GM19438 (cell line): ENCODE measurements around the gene TAF4.
"Not testable (repeated sequence)": the region's sequence is repeated elsewhere in the genome, so short reads cannot be mapped to it uniquely, and the experiment has no call there.

Experiments
- ATAC-seq: cut with Tn5 transposase; IDR thresholded peaks from one replicate; pipeline ENCODE4 v1.9.1; 2021; ENCODE audit warnings: low read depth; ENCODE audit not compliant: unreplicated experiment

TAF4 gene

DNA sequence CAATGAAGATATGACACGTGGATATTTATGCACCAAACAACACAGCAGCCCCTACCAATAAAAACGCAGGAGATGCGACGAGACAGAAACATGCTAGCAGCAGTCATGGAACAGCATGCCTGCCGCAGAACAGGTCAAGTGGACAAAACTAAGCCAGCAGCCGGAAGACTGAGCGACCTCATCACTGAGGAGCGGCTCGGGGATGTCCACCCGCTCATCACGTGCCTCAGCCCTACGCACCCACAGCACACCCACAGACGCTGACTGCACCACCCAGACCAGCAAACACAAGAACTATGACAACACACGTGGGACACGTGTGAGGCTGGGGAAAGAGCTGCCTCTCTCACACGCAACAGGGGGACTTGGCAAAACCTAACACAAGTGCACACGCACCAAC lies 81.7 kb downstream of the TAF4 start:
- no peak for ATAC-seq

DNA sequence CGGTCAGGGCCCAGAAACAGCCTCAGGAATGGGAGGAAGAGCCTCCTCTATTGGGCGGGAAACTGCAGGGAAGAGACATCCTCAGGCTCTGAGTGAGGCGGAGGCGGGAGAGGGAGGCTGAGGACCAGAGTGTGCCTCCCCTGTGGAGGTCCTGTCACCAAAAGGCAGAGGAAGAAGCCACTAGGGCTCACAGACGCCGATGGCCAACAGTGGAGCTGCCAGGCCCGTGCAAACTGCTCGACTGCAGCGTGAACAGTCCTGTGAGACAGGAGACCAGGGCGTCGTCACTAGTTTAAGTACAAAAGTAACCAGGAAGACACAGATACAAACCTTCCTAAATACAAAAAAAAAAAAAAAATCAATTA lies 82.7 kb downstream of the TAF4 start:
- ATAC-seq, result no peak

DNA sequence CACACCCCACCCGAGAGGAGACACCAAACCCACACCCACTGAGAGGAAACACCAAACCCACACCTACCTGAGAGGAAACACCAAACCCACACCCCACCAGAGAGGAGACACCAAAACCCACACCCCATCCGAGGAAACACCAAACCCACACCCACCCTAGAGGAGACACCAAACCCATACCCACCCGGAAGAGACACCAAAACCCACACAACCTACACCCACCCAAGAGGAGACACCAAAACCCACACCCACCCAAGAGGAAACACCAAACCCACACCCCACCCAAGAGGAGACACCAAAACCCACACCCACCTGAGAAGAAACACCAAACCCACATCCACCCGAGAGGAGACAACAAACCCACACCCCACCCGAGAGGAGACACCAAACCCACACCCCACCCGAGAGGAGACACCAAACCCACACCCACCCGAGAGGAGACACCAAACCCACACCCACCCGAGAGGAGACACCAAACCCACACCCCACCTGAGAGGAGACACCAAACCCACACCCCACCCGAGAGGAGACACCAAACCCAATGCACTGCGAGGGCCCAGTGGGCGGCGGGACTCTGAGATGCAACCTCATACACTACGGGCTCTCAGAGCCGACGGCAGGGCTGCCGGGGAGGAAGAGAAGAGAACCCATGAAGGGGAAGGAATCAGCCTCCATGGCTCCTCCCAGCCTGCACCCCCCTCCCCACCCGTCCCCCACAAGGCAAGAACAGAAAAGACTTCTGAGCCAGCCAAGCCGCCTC lies 83.3 kb downstream of the TAF4 start:
- ATAC-seq, result no peak

DNA sequence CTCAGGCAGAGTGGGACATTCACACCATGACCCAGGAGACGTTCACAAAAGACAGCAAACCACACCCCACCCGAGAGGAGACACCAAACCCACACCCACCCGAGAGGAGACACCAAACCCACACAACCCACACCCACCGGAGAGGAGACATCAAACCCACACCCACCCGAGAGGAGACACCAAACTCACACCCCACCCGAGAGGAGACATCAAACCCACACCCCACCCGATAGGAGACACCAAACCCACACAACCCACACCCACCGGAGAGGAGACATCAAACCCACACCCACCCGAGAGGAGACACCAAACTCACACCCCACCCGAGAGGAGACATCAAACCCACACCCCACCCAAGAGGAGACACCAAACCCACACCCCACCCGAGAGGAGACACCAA lies 84.0 kb downstream of the TAF4 start:
- ATAC-seq, result not testable (repeated sequence)

DNA sequence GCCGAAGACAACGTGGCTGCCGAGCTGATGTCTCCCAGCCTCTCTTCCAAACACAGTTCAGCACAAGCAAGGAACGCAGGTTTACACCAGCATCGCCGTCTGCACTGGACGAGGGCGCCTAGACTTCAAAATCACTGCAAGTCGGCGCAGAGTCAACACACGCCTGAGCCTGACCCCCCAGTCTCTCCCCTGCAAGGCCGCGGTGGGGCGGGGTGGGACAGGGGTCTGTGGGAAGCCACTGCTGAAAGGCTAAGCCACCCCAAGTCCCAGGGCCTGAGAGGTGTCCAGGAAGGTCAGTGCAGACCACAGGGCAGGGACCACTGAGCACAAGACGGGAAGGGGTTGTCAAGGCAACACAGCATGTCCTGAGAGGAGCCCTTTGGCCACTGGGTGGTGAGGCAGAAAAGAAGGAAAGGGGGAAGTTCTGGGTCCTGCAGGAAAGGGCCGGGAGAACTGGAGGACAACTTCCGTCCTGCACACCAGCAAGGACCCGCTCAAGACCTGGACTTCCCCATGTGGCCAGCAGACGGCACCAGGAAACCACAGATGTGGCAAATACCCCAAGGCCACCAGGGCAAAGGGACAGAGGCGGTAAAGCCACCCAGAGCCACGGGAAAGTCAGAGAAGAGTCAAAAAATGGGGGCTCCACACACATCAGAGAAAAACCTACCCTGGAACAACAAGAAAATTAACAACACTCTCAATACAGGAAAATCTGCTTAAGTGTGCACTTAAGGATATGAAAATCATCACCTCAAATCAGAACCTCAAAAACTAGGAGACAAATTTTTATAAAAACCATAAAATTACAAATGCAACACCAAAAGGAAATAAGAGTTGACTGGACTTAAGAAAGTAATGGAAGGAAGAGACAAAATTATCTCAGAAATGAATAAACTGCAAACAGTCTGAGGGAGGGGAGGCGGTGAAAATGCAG lies 84.8 kb downstream of the TAF4 start:
- no peak for ATAC-seq

DNA sequence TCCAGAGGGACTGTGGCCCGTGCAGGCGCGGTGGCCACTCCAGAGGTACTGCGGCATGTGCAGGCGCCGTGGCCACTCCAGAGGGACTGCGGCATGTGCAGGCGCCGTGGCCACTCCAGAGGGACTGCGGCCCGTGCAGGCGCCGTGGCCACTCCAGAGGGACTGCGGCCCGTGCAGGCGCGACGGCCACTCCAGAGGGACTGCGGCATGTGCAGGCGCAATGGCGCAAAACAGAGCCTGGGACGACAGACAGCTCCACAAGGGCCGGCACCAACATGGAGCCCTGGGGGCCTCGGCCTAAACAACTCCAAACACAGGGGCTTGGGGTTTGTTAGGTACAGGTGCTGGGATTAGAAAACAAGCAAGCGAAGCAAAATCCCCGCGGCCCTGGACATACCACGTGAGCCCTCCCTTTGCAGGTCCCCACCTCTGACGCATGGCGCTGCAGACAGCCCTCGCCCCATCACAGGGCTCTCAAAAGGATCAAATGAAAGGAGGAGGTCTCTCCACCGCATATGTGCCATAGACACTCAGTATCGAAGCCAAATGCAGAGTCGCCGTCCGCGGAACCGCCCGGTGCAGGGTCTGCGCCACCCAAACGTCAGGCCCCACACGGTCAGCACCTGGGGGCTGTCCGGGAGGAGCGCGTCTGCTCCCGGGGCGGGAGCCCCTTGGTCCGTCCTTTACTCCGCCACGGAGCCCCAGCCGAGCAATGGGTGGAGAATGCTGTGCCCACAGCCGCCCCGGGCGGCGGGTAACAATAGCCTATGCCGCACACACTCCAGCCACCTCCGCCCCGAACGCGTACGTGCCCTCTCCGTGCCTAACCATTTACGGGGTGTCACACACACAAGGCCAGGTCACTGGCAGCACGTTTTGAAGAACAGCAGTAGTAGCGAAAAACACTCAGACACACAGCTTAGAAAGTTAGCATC lies 85.7 kb downstream of the TAF4 start:
- ATAC-seq, result no peak

DNA sequence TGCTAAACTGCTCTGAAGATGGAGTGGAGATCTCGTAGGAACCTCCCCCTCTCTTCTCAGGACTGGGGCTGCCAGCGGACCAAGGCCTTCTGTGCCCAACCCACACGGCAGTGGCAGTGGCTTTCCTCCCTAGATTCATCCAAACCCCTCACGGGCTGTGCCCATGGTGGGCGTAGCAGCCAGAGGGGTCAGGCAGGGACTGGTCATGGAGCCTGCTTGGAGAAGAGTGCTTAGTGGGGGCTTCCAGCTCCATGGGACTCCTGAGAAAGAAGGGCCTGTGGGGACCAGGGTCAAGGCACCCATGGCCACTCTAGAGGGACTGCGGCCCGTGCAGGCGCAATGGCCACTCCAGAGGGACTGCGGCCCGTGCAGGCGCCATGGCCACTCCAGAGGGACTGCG lies 86.6 kb downstream of the TAF4 start:
- ATAC-seq, result no peak

DNA sequence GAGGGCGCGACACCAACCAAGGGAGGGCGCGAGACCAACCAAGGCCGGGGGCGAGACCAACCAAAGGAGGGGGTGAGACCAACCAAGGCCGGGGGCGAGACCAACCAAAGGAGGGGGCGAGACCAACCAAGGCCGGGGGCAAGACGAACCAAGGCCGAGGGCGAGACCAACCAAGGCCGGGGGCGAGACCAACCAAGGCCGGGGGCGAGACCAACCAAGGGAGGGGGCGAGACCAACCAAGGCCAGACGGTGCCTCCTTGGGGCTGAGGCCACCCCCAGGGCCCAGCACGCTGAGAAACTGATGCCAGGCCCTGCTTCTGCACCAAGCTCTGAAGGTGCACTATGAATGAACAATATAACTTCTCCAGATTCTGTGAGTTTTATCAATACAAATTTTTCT lies 87.2 kb downstream of the TAF4 start:
- ATAC-seq, result no peak

DNA sequence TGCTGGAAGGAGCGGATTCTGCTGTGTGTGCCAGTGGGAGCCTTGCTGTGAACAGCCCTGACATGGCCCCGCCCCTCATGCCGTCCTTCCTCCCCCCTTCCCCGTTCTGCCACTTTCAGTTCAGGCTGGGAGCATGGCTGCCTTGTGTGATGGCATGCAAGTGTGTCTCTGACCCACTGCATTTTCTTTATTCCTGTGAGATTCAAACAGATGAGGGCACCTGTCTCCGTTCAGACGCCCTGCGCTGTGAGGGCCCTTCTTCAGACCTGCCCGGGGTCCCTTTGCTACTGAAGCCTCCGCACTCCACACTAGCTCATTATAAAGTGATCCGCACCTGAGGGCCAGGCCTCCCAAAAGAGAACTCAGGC lies 88.3 kb downstream of the TAF4 start:
- ATAC-seq, result no peak

DNA sequence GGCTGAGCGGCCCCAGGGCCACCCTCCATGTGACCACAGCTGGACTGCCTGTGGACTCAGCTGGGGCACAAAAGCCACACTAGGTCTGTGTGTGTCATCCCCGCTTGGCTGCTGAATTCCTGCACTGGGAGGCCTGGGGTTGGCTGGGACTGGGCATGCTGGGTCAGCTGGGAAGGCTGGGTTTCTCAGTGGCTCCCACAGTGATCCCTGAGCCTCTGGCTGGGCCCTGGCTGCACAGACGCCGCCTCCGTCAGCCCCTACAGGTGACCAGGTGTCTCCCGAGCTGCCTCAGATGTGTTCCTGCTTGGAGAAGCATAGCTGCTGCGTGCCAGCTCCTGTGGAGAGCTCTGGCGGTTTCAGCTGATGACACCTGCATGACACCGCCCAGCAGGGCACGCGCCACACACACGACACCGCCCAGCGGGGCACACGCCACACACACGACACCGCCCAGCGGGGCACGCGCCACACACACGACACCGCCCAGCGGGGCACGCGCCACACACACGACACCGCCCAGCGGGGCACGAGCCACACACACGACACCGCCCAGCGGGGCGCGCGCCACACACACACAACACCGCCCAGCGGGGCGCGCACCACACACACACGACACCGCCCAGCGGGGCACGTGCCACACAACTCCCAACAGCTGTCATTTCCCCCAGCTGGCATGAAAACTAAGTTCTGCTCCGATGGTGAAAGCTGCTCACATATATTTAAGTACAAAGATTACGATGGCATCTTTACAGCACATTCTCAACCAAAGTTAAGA lies 88.8 kb downstream of the TAF4 start:
- ATAC-seq, result no peak

DNA sequence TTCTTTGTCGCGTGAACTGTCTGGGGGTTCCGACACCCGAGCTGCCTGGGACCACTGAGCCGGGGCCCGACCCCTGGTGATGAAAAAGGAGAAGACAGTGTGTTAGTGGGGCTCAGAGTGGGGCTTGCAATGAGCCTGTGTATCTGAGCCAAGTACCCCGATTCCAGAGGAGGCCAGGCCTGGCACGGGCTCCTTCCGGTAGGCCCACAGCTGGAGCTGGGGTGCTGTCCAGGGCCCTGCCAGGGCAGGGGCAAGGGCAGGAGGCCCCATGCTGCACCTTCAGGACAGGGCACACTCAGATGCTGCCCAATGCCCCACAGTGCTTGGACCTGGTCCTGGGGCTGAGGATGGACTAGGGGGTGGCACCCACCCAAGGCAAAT lies 89.4 kb downstream of the TAF4 start:
- no peak for ATAC-seq

DNA sequence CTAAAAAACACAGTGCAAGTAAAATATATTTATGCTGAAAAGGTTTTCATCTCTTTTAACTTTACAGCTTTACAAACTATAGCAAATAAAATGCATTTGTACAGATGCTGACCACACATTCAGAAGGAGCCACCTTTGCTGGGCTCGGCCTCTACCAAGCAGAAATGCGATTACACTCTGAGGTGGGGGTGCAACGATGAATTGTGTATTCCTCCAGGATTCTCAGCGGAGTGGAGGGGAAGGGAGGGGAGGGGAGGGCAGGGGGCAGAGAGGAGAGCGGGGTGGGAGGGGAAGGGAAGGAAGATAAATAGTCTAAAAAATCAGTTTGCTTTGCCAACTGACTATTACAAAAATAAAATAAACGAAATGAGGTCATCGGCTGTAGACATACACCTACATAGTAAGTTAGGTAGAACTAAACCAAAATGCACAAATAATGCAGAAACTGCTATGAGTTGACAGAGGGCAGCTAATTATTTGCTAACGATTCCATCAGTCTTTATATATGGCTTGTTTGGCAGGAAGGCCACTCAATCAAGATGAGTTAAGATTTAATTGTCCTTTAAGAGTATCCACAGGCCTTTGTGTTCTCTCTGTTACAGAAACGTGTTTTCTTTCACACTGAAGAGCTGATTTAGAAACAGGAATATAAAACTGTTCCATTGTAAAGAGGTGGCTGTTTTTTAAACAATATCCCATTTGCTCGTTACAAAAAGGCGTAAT lies 90.1 kb downstream of the TAF4 start:
- no peak for ATAC-seq

DNA sequence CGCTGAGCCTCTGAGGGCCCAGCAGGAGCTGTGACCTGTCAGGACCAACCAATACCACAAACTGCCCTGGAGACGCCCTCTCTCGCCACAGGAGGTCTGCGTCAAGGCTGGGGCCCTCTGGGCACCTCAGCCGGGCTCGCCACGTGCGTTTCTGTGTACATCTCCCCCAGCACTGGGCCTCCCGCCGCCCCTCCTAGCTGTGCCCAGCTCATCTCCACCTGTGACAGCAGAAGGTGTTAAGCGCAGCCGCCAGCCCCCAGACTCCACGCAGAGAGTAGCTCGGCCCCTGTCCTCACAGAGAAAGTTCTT lies 91.4 kb downstream of the TAF4 start:
- ATAC-seq, result no peak

DNA sequence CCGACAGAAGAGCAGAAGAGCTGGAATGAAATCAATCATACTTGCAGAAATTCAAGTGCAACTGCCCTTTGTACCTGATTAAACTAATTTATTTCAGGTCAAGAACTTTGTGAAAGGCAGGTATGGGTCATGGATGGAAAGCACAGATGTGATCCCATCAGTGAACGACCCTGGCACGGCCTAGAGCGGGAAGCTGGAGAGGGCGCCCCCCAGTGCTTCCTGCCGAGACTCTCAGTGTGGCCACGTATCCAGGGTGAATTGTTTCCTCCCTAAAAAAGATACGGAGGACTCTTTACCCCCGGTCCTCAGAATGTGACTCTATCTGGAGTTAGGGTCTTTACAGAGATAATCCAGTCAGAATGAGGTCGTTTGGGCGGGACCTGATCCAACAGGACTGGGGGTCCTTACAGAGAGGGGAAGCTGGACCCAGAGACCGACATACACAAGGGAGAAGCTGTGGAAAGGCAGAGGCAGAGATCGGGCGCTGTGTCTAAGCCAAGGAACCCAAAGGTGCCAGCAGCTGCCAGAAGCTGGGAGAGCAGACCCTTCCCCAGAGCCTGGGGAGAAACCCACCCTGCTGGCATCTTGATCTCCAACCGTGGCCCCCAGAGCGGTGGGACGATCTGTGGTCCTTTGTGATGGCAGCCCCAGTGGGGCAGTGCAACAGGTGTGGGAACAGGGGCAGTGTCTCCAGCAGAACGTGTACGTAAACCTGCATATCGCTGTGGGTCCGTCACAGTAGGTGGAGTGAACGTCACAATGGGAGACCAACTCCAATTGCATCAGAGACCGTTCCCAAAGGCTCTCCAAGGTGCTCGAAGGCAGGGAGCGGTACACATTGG lies 91.9 kb downstream of the TAF4 start:
- no peak for ATAC-seq

DNA sequence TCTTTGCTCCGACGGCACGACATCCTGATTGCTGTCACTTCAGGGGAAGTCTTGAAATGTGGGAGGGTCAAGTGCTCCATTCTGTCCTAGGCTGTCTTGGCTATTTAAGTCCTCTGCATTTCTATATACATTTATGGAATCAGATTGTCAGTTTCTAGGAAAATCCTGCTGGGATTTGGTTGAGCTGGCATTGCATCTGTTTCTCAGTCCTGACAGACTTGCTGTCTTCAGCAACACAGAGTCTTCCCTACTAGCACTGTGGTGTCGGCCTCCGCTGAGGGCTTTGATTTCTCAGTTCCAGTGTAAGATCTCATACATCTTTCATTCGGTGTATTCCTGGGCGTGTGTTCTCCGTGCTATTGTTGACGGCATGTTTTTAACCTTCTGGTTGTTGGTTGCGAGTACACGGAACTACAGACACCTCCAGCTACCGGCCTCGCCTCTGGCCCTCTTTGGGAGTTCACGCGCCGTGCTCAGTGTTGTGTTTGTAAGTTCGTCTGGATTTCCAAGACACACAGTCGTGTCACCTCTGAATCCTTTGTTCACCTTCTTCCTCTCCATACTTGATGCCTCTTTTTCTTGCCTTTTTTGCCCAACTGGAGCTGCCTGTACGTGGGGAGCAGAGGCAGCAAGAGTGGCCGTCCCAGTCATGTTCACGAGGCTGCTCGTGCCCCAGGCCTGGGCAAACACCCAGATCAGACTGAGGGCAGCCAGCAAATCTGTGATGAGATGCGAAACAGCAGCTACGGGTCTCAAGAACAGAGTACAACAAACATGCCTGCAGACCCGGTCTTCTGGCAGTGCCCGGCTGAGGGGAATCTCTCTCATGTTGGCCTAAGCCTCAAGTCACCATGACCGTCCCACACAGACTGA lies 92.8 kb downstream of the TAF4 start:
- ATAC-seq, result no peak

DNA sequence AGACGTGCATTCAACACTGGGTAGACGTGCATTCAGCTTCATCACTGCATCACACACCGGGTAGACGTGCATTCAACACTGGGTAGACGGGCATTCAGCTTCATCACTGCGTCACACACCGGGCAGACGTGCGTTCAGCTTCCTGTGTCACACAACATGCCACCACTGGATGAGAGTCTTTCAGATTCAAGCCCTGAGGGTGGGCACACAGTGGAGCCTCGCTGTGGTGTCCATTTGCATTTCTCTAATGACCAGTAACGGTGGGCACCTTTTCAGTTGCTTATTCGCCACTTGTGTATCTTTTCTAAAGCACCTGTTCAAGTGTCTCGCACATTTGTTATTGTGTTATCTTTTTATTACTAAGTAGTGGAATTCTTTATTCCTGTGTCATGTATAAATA lies 94.1 kb downstream of the TAF4 start:
- not testable (repeated sequence) for ATAC-seq

DNA sequence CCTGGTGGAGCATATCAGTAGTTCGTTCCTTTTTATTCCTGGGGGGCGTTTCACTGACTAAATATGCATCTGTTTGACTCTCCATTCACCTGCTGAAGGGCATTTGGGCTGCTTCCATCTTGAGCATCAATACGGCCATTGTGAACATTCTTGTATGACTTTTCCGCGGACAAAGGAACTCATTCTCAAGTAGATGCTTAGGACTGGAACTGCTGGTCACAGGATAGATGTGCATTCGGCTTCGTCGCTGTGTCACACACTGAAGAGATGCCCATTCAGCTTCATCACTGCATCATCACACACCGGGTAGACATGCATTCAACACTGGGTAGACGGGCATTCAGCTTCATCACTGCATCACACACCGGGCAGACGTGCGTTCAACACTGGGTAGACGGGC lies 95.3 kb downstream of the TAF4 start:
- ATAC-seq, result no peak

DNA sequence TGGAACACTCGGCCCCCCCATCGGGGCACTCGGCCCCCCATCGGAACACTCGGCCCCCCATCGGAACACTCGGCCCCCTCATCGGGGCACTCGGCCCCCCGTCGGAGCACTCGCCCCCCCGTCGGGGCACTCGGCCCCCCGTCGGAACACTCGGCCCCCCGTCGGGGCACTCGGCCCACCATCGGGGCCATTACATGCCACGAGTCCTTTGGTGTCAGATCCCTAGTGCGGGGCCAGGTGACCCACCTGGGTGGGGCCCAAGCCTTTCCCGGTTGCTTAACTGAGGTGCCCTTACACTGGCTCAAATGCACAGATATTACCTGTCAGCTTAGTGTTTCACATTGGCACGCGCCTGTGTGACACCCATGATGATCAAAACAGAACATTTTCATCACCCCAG lies 95.9 kb downstream of the TAF4 start:
- ATAC-seq, result no peak
